HG03460 (cell line): ENCODE results near the gene WWOX.

Experiments
- ATAC-seq: cut with Tn5 transposase; IDR thresholded peaks from one replicate; pipeline ENCODE4 v1.9.1; 2021; ENCODE audit not compliant: unreplicated experiment

The WWOX gene

DNA sequence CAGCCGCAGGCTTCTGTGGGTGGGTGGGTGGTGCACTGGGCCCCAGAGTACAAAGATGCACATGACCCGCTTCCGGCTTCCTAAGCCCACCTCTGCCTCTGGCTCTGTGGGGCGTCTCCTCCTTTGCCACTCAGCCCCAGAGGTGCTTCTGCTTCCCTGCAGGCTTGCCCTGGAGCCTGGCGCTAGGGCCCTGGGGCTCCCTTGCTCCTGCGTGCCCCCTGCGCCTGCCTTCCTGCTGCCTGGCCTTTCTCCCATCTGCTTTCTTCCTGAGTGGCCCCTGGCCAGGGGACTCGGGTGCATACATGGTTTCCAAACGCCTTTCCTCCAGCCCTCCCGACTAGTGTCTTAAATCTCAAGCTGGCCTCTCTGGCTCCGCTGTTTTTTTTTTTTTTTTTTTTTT lies 3.4 kb downstream of the WWOX start:
- no peak for ATAC-seq

DNA sequence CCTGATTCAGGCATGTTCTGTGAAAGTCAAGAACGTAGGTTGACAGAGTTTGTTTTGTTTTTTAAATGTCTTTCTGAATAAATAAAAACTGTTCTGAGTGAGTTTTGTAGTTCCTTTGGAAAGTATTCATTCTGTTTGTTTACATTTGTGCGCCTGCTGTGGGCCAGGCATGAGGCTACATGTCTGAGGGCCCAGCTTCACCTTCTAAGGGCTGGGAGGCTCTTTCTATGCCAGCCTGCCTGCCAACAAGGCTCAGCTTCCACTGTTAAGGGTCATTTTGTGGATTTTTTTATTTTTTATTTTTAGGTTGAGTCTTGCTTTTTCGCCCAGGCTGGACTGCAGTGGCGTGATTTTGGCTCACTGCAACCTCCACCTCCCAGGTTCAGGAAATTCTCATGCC lies 6.1 kb downstream of the WWOX start:
- ATAC-seq: no peak

DNA sequence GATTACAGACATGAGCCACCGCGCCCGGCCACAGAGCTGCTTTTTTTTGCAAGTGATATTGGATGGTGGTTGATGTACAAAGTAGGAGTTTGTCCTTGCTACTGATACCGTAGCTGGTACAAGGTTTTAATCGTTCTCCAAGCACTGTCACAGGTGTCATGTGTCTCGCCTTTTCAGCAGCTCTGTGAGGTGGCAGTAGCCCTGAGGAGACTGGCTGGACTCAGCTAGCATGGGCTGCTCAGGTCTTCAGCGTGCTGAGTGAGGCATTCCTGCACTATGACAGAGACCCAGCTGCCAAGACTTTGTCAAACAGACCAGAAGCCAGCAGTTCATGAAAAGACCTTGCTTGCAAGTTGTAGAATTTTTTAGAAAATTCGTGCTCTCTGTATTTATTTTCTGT lies 7.2 kb downstream of the WWOX start:
- no peak for ATAC-seq

DNA sequence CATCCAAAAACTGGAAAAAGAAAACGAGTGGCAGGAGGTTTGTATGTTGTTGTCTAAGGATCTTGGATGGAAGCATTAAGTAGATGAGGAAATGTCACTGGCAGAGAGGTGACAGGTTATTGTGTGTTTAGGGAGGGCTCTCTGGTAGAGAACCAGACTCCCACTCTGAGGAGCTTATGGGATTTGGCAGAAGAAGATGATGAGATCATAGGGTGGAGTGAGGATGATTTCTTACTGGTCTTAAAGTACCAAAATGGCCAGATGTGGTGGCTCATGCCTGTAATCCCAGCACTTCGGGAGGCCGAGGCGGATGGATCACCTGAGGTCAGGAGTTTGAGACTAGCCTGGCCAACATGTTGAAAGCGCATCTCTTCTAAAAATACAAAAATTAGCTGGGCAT lies 9.0 kb downstream of the WWOX start:
- no peak for ATAC-seq

DNA sequence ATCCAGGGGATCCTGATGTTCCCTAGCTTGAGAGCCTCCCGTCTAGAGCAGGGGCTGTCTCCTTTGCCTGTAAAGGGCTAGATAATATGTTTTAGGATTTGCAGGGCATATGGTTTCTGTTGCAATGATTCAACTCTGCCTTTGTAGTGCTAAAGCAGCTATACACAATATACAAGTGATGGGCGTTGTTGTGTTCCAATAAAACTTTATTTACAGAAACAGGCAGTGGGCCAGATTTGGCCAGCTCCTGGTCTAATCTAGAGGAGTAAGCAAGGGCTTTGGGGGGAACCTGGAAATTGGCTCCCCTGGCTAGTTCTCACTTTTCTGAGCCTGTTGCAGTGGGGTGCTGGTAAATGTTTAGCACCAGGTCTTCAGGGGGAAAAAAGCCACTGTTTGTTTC lies 13.8 kb downstream of the WWOX start:
- ATAC-seq: no peak

DNA sequence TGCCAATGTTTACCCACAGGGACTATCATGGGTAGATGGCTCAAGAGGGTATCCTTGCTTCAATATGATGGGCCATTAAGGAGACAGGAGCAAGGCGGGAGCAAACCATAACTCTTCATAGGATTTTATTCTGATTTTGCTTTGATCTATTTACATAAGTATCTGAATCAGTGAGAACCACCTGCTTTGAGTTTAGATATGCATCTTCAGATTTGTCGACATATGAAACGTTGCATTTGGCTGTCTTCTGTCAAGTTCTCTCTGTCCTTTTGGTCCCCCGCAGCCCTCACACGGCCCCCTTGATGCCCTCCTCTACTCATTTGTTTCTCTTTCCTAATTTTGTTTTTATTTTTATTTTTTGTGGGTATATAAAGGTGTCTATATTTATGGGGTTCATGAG lies 16.2 kb downstream of the WWOX start:
- no peak for ATAC-seq

DNA sequence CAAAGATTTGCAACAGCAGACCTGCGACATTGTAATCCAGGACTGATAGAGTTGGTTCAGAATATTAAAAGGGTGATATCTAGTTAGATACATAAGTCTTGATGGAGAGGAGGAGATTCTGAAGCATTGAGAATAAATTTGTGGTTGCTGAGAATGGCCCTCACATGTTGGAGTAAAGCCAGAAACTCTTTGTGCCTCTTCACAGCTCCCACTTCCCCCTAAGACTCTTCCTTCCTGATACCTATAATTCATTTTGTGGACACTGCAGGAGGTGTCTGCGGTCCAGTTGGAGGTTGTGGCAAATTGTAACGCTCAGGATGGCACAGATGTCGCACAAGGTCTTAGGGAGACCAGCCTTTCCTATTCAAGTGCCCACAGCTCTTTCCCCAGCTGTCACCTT lies 17.5 kb downstream of the WWOX start:
- no peak for ATAC-seq

DNA sequence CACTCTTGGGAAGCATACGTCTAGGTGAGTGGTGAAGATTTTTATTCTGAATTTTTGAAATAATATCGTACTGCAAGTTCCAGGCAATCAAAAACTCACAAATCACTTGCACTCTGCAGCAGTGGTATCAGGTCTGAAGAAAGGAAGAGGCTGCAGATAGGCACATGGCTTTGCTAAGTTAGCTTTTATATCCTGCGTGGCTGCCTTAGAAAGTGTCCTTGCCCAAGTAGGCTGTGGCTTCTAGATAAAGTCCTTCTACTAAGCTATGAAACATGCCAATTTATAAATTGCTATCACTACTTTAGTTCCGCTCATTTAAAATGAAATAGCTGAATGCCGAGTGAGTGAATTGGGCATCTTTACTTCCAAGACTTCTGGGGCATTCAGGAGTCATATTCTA lies 17.9 kb downstream of the WWOX start:
- no peak for ATAC-seq

DNA sequence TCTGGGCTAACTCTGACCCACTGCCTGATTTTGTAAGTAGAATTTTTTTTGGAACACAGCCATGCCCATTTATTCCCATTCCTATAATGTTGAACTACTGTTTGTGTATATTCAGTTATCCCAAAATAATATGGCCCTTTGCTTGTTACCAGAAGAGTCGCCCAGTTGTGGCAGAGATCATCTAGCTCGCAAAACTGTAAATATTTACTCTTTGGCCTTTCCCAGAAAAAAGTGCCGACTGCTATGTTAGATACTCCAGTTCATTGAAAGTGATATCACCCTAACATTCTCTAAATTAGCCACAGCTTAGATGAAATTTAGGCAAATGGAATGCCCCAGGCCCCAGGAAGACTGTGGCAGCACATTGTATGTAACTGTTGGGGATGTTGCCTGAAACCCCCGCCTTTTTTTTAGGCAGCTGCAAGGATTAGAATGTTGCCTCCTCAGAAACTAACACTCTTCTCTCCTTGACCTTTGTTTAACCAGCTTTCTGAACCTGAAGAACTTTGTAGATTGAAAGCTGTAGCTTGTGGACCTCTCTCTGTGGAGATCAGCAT lies 19.1 kb downstream of the WWOX start:
- no peak for ATAC-seq

DNA sequence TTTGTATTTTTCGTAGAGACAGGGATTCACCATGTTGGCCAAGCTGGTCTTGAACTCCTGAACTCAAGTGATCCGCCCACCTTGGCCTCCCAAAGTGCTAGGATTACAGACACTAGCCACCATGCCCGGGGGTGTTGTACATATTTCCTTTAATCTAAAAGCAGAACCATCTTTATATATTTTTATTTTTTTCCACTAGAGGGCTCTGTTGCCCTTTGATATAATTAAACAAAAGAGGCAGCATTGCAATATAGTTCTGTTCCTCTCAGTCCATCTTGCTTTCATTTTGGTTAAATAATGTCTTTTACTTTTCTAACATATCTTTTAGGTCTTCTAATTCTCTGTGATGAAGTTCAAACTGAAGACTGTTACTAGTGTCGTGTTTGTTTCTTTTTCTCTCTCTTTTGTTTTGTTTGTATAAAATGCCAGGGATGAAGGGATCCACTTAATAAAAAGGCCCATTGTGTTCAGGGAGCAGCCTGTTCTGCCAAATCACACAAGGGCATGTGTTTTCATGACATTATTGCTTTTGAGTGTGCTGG lies 23.4 kb downstream of the WWOX start:
- peak; percentile 93 for ATAC-seq

DNA sequence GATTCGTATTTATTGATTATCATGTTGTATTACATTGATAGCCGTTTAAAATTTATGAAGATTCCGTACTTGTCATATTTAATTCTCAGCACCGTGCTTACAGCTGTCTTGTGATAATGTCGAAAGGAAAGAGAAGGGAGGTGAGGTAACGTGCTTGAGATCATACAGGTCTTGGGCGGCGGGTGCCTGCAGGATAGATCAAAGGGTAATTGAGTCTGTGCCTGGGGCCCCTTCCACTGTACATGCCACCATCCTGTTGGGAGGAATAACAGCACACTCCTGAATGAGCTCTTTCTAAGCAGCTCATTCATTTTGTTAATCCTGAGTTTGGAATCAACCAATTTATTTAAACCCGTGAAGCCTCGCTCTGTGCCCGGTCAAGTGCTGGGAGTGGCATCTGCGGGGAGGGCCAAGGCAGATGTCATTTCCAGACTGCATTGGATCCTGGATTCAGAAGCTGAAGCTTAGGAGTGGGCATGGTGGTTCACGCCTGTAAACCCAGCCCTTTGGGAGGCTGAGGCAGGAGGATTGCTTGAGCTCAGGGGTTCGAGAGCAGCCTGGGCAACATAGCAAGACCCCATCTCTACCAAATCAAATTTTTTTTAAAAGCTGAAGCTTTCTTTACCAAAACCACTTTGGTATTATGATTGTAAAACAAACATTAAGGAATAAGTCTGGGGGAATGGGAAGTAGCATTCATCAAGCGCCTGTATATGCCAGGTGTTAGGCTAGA lies 25.8 kb downstream of the WWOX start:
- no peak for ATAC-seq

DNA sequence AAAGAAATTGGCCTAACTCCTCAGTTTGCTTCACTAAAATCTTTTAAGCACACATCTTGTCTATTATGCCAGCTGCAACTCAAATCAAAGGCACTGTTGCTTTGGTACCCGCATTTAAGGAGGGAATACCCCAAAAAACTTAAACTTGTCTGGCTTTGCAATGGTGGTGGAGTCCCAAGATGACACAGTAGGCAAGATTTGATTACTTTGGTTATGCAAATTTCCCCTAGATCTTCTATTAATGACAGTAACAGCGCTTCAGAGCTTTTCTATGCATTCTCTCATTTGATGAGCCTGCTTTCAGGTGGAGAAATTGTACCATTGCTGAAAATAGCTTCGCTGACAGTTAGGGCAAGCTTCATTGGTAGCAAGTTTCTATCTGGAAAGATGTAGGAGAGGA lies 27.2 kb downstream of the WWOX start:
- ATAC-seq: no peak

DNA sequence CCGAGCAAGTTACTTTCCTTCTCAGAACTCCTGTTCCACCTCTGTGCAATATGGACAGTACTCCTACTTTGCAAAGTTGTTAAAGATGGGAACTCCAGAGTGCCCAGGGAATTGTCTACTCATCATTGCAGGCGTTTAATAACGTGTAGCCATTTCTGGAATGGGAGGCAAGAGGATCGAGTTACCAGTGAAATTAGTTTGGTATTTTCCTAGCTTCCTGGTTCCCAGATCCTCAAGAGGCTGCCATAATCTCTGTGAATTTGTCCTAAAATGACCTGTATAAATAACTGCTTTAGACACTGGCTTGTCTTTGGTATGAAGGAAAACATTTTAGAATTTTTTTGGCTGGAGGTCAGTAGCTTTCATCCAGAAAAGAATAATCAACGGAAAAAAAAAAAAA lies 27.7 kb downstream of the WWOX start:
- ATAC-seq: no peak

DNA sequence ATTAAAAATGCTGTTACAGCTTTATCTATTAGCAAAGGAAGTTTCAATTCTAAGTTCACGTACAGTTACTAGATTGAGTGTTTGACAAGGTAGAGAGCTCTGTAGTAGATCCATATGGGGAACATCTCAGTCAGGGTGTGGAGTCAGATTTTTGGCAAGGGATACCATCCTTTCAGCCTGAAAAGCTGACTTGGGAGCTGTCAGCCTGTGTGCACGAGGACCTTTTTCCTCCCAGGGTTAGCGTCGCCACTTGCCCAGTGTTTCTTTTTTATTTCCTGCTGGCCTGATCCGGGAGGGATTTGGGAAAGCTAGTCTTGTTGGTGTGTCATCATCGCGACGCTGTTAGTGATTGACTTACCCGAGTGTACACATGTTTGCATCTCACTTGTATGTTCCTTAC lies 29.5 kb downstream of the WWOX start:
- ATAC-seq: no peak

DNA sequence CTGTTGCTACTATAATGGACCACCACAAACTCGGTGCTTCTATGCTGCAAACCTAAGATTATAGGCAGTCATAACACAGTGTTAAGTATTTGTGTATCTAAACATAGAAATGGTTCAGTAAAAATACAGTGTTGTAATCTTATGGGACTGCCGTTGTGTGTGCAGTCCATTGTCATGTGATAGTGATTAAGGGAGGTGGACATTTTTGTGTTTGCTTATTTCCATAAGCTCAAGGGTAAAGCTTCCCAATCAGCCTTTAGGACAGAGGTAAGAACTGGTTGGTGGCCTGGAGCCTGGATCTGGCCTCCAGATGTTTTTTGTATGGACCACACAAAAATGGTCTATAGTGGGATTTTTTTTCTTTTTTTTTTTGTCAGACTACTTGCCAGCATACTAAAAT lies 29.9 kb downstream of the WWOX start:
- no peak for ATAC-seq

DNA sequence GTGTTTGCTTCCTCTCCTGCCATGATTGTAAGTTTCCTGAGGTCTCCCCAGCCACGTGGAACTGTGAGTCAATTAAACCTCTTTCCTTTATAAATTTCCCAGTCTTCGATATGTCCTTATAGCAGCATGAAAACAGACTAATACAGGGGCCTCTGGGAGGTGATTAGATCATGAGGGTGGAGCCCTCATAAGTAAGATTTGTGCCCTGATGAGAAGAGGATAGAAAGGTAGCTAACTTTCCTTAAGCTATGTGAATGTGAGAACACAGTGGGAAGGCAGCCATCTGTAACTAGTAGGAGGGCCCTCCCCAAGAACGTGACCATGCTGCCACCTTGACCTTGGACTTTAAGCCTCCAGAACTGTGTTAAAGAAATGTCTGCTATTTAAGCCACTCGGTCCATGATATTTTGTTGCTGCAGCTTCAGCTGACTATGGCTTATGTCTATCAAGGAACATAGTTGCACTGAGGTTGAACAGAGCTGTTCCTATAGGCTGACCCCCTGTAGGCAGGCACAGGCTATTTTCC lies 30.7 kb downstream of the WWOX start:
- no peak for ATAC-seq

DNA sequence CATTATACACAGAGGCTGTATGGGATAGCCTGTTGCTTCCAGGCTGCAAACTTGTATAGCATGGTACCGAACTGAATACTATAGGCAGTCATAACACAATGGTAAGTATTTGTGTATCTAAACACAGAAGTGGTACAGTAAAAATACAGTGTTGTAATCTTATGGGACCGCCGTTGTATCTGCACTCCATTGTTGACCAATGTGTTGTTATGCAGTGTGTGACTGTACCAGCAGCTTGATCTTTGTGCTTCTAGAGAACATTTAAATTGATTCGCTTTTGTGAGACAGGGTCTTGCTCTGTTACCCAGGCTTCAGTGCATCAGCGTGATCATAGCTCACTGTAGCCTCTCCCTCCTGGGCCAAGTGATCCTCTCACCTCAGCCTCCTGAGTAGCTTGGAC lies 31.5 kb downstream of the WWOX start:
- no peak for ATAC-seq

DNA sequence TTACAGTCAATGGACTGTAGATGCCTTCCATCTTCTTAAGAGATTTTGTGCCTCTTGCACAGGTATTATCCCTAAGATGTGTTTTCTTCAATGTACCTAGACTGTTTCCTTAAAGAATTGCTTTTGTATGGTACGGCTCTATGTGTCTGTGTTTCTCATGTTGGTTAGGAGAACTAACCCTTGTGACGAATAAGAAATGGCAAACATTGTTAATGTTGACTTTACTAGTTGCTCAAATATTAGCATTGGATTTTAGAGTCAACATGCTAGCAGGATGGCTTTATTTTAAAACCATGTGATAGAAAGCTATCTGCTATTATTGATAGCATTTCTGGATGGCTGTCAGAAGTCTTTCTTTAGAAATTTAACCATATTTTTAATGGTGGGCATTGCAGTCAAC lies 34.5 kb downstream of the WWOX start:
- ATAC-seq: no peak

DNA sequence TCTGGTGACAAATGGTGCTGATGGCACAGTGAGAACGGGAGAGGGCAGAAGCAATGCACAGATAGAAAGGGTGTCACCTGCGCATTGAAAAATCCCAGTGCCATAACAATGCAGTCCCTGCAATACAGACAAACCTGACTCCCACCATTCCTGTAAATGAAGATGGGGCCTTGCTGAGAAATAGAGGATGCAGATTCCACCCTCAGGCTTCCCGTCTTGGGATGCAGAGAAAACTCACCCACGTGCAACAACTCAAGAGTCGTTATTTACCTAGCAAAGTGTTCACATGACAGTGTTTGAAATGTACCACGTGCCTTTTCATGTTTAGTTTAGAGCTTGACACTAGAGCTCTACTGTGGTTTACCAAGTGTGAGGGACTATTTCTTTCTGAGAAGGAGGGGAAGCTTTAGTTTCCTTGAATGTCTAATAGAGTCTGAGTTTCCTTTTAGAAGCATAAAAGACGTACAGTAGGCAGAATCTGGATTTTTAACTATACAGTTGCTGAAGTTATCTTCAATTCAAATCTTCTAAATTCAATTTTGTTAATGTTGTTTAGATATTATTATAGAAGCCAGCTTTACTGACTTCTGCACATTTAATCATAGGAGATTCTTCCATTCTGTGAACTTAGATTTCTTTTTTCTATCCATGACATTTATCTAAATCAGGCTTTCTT lies 35.6 kb downstream of the WWOX start:
- no peak for ATAC-seq

DNA sequence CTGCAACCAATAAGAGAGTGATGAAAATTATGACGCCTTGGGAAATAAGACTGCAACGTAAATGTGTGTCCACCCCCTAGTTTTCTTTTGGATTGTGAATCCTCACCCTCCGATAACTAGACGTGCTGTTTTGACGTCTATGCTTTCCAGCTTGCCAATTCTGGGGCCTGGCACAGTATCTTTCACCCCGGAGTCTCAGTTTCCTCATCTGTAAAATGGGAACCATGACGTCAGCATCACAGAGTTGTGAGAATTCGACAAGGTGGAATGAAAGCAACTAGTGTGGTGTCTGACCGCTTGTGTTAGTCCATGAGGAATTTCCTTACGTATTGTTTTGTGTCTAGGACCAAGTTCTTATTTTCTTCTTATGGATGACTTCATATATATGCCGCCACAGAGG lies 37.7 kb downstream of the WWOX start:
- no peak for ATAC-seq

DNA sequence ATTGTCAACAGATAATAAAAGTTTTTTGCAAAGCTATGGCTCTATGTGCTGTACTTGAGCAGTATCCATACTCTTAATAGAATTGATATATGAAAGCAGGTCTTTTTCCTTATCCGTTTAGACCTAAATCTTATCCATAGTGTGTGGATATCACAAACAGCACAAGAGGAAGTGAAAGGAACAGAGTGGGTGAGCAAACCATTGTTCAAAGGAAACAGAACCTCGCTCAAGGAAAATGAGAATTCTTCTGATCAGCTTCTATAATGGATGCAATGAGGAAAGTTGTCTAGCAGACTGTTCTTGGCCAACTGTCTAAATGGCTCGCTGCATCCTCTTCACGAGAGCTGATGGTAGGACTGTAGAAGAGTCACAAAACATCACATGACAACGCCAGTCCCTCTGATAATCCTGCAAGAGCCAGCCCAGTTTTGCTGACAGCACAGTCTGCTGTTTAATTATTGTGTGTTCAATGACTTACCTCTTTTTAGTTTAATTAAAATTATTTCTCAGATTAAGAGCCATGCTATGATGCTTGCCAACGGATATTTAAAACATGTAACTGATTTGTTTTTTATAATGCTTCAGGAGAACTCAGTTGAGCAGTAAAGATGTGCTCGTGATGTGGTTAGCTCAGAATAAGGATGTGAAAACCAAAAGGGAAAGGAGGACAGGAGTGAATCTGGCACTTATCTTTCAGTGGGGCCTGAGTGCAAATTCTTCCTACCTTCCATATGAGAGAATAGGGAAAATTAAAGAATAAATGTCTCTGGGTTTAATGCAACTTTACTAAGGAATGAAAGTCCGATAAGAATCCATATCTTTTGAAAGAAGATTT lies 38.5 kb downstream of the WWOX start:
- ATAC-seq: no peak
